ENCODE data around the gene MYO1B.

Gene MYO1B

DNA sequence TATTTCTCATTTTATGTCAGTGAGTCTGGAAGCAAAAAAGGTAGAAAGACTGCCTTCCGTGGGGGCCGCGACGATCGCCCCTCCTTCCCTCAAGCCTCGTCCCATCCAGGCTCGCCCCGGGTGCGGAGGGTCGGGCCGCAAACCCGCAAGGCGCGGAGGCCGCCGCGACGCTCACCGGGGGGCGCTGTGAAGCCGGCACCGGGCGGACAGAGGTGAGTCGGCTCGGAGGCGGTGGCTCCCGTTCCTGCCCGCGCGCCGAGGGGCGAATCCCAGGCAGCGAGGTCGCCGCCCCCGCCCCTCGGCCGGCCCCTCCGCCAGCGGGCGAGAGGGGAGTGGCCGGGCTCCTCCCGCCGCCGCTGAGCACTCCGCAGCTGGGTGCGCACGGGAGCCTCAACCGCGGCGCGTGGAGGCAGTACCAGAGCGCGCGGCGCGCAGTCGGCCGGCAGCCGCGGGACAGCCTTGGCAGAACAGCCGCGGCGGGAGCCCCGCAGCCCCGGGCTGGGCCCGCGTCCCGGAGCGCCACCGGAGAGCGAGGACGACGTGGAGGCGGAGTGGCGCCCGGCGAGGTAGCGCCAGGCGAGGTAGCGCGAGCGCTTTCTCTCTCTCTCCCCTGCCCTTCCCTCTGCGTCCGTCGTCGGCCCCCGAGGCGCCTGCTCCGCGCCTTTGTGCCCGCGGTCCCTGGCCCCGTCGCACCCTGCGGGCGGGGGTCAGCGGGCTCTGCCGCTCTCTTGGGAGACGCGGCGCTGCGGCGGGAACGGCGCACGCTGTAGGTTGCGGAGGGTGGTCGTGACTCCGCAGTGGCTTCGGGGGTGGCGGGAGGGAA, at the start of gene MYO1B:
Gene MYO1B (plus strand): TSS at position 359 of the 823 bp plus-strand sequence. CDS start 31,492 bp downstream, outside the sequence.
- peak; percentile 92 for DNase-seq (ENCODE audit: low spot score)

- DNase-seq (ENCODE audit: low spot score): no peak
These were observed 48.1 kb upstream of the MYO1B start for GRCh38 chr2:191197096-191197495.

DNA sequence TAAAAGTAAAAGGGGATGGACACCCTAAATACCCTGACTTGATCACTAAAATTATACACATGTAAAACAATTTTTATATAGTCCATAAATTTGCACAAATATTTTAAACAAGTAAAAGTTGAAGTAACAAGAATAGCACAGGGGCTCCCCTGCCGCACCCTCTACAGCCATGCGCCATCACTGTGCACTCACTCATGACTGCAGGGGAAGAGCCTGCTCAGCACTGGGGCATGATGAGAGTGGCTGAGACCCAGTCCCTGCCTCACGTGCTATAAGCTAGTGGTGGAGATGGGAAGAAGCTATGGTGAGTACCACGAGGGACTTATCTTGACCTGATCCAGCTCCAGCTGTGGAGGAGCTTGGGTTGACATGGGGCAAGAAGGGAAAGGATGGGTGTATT, 46.9 kb upstream of the MYO1B start:
- no peak for DNase-seq (ENCODE audit: low spot score)

DNA sequence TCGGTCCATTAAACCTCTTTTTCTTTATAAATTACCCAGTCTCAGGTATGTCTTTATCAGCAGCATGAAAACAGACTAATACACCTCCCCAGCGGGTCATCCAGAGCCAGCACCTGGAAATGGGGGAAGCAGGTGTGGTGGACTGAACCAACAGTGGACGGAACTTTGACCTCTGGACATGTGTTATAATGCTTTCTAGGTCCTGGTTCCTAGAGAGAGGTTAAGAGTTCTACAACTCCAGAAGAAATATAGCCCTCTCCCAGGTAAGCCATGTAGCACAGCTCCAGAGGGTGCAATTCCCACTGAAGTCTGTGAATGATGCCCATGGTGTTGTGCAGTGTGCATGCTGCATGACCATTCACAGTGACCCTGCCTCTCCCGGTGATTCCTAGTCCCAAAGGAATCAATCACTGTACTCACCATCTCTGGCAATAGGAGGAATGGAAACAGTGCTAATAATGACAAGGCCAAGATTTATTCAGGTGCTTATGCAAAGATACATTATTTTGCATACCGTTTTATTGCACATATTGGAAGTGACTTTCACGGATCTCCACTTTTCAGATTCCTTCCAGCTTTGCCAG, 45.2 kb upstream of the MYO1B start:
- DNase-seq (ENCODE audit: low spot score): no peak

- no peak for DNase-seq (ENCODE audit: low spot score)
These were observed 44.3 kb upstream of the MYO1B start for GRCh38 chr2:191200910-191201309.

DNA sequence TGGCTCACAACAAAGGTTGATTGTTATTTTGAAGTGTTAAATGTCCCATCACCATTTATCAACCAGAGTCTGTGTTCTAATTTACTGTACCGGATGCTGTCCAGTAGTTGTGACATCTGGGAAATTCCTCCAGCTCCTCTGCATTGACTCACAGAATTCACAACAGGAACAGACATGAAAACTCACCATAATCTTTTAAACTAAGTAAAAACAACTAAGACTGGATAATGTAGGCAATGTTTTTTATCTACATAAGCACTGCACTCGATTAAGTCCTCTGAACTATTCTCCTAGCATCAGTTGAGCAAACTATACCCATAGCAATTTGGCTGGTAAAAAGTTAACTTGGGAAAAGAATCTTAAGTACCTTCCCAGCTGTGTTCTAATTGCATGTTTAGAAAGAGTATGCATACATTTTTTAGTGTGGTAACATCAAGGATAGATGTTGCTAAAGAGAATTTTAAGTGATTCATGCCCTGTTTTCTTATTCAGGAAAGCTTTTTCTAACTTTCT, 42.9 kb upstream of the MYO1B start:
- peak; percentile 74 for DNase-seq (ENCODE audit: low spot score)

- DNase-seq (ENCODE audit: low spot score): peak; percentile 55
These were observed 42.3 kb upstream of the MYO1B start for GRCh38 chr2:191202881-191203397.

GRCh38 chr2:191204433-191204832, 40.8 kb upstream of the MYO1B start:
- no peak for DNase-seq (ENCODE audit: low spot score)

DNA sequence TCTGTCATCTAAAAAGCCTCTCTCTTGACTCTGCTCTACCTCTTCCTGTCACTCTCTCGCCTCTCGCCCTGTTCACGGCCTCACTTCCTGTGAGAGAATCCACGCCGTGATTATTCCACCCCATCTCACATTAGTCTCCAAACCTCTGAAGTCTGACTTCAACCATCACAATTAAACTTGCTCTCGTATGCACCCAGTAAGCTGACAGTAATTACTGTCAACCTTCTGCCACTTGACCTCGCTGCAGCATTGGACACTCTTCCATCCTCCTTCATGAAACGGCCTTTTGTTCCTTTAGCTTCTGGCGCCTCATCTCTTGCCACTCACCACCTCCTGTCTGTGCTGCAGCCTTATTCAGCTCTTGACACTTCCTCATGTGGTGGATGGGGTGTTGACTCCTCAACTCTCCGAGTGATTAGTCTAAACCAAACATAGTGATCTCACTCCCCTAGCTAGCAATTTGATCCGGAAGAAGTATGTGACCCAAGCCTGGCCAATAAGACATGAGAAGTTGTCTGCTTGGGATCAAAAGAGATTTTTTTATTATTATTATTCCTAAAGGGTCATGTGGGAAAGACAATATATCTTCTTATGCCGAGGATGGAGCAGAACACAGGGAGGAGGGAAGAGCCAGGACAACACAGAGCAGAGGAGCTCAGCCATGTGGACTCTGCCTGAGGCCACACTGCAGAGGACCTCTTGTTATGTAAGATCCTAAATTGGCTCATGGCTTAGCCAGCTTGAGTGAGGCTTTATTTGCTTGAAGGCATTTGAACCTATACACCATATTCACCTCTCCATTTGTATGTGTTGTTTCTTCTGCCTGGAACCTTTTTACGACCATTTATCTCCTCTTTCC, 38.4 kb upstream of the MYO1B start:
- DNase-seq (ENCODE audit: low spot score): no peak

GRCh38 chr2:191209340-191209739, 35.9 kb upstream of the MYO1B start:
- DNase-seq (ENCODE audit: low spot score): no peak

DNA sequence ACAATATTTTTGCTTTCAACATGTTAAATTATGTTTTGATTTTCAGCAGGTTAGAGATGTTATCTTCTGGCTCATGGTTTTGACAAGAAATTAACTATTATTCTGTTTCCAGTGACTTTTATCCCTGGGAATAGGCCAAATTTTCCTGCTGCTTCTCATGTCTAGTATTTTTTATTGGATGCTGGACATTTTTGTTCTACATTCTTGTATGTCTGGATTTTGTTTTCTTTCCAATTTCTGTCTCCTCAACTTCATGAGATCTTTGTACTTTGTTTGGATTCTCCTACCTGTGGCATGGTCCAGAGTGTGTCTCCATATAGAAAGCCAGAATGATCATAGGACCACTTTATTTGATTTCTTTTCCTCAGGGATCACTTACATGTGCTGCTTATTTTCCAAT, 33.1 kb upstream of the MYO1B start:
- DNase-seq (ENCODE audit: low spot score): no peak

DNA sequence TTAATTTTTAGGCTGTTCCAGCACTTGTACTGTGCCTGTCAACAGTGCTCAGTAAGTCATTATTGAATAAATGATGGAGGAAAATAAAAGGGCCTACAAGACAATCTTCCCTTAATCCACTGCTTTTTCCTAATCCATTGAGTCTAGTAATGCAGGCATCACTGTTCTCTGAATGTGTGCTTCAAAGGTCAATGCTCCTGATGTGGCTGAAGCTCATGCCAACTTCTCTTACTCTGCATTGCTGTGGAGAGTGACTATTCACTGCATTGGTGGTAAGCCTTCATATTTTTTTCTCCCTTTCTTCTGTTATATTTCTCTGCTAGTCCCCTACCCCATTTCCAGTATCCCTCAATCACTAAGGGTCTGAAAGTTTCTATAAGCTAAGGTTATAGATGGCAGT, 31.9 kb upstream of the MYO1B start:
- no peak for DNase-seq (ENCODE audit: low spot score)

GRCh38 chr2:191215230-191215629, 30.0 kb upstream of the MYO1B start:
- no peak for DNase-seq (ENCODE audit: low spot score)

- DNase-seq (ENCODE audit: low spot score): peak; percentile 11
These were observed 29.5 kb upstream of the MYO1B start for GRCh38 chr2:191215666-191216065.

GRCh38 chr2:191217580-191217979, 27.6 kb upstream of the MYO1B start:
- DNase-seq (ENCODE audit: low spot score): peak; percentile 31

DNA sequence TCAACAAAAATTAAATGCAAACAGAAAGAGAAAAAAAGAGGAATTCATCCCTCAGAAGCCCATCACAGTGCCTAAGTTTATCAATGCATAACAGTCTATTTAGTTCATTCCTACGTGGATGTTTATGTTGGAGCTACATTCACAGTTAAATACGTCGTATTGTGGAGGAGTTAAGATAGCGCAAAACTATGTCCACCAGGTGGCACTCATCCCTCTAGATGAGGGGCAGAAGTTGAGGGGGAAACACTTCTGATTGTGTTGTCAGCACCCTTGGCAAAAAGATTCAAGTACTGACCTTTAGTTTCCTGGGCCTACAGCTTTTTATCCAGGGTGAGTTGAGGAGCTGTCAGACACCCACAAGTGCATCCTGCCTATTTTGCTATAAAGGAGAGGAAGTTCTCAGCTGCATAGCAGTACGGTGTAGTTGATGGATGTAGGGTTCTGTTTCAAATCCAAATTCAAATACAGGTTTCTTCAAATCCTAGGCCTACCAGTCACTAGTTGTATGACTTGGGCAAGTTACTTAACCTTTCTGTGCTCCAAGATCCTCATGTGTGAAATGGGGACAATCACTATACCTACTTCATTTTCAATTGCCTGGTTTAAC, 26.8 kb upstream of the MYO1B start:
- peak; percentile 12 for DNase-seq (ENCODE audit: low spot score)

DNA sequence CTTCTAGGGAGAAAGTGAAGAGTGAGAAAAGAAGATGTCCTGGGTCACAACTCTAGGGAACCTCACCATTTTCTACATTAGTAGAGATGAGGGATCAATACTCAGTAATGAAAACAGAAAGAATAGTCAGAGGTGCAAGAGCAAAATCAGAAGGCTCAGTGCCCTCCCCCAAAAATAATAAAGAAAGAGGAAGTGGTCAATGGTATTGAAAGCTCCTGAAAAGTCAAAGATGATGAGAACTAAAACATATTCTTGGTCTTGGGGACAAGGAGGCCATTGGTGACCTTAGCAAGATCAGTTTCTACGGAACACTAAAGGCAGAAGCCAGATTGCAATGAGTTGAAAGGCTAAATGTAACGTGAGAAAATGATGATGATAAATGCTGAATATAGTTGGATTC, 24.5 kb upstream of the MYO1B start:
- no peak for DNase-seq (ENCODE audit: low spot score)

DNA sequence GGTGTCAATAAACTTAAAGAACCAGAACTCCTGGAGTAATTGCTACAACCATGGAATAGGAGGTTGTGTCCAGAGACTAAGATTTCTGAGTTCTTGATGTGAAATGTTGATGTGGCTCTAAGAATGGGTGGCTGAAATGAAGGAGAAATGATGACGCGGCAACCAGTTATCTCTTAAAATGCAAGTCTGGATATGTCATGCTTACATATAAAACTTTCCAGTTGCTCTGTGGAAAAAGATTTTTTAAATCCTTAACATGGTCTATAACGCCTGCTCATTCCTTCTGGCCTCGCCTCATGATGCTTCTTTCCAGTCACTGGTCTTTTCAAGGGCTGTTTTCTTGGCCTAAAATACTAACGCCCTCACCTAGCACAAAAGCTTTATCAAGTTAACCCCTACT, 23.5 kb upstream of the MYO1B start:
- DNase-seq (ENCODE audit: low spot score): no peak

GRCh38 chr2:191222507-191222906, 22.7 kb upstream of the MYO1B start:
- DNase-seq (ENCODE audit: low spot score): peak; percentile 22

DNA sequence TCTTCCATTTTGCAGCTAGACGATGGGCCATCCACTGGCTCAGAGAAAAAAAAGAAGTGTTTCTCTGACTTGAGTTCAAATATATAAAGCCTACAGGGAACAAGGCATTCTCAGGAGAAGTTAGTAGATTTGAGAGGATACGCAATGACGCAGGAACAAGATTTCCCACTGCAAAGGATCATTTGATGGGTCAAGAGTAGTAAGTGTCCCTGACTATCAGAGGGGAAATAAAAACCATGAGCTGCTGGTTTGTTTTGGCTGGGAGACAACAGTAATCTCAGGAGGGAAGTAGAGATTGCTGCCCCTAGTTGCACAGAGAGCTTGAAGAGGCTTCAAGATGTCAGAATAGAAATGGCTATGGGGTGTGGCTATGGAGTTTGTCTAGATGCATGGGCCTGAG, 22.3 kb upstream of the MYO1B start:
- DNase-seq (ENCODE audit: low spot score): no peak

- no peak for DNase-seq (ENCODE audit: low spot score)
These were observed 20.1 kb upstream of the MYO1B start for GRCh38 chr2:191225126-191225525.

DNA sequence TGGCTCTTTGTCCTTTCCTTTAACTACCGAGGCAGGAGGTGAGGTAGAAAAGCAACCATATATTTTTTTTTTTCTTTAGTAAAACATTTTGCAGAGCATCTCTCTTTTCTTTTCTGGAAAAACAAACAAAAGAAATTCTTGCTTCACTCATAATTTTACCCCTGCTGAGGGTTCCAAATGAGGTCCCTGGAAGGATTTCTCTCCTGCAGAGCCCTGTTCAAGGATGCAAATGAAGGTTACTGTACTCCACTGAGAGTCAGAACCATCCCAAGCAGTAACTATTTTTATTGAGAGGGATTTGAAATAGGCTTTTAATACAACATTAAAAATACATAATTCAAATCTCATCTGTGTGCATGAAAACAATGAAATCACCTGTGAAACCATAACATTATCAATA, 19.5 kb upstream of the MYO1B start:
- DNase-seq (ENCODE audit: low spot score): no peak
